HEK293 (cell line): Measurements from ENCODE around the gene ARHGEF26.

Source experiments
- TF ChIP-seq, protein P1 (sequence below): fragments of 450-650 bp; formaldehyde crosslinking; IDR thresholded peaks from 2 replicates; pipeline ENCODE4 v1.5.1; 2016; ENCODE audit warnings: missing biosample characterization, missing genetic modification characterization
- TF ChIP-seq, protein P2 (sequence below): fragments of 450-650 bp; formaldehyde crosslinking; IDR thresholded peaks from 2 replicates; pipeline ENCODE4 v1.5.1; 2016; ENCODE audit warnings: missing biosample characterization, missing genetic modification characterization
- TF ChIP-seq, protein P3 (sequence below): fragments of 450-650 bp; formaldehyde crosslinking; IDR thresholded peaks from 2 replicates; pipeline ENCODE4 v1.5.1; 2017; ENCODE audit warnings: missing biosample characterization, missing genetic modification characterization

DNA sequence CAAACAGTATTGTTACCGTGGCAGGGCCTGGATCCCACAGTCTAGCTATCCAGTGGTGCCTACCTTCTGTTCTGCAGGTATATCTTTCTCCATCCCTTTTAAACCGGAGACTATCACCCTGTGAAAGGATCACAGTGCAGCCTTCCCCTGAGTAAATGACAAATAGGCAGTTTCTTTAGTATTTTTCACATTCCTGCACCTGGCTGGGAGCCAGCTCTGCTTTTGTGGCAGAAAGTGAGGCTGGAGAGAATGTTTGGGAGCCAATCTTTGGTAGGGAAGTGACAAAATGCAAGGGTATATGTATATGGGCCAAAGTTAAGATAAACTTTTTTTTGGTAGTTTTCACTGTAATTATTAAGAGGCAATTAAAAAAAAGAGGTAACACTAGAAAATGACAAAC lies 54.8 kb downstream of the ARHGEF26 start:
- TF ChIP-seq, protein P1, sequence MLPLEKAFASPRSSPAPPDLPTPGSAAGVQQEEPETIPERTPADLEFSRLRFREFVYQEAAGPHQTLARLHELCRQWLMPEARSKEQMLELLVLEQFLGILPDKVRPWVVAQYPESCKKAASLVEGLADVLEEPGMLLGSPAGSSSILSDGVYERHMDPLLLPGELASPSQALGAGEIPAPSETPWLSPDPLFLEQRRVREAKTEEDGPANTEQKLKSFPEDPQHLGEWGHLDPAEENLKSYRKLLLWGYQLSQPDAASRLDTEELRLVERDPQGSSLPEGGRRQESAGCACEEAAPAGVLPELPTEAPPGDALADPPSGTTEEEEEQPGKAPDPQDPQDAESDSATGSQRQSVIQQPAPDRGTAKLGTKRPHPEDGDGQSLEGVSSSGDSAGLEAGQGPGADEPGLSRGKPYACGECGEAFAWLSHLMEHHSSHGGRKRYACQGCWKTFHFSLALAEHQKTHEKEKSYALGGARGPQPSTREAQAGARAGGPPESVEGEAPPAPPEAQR (tag by site-specific recombination): no peak
- TF ChIP-seq, protein P2, sequence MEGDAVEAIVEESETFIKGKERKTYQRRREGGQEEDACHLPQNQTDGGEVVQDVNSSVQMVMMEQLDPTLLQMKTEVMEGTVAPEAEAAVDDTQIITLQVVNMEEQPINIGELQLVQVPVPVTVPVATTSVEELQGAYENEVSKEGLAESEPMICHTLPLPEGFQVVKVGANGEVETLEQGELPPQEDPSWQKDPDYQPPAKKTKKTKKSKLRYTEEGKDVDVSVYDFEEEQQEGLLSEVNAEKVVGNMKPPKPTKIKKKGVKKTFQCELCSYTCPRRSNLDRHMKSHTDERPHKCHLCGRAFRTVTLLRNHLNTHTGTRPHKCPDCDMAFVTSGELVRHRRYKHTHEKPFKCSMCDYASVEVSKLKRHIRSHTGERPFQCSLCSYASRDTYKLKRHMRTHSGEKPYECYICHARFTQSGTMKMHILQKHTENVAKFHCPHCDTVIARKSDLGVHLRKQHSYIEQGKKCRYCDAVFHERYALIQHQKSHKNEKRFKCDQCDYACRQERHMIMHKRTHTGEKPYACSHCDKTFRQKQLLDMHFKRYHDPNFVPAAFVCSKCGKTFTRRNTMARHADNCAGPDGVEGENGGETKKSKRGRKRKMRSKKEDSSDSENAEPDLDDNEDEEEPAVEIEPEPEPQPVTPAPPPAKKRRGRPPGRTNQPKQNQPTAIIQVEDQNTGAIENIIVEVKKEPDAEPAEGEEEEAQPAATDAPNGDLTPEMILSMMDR (tag by site-specific recombination): no peak
- TF ChIP-seq, protein P3, sequence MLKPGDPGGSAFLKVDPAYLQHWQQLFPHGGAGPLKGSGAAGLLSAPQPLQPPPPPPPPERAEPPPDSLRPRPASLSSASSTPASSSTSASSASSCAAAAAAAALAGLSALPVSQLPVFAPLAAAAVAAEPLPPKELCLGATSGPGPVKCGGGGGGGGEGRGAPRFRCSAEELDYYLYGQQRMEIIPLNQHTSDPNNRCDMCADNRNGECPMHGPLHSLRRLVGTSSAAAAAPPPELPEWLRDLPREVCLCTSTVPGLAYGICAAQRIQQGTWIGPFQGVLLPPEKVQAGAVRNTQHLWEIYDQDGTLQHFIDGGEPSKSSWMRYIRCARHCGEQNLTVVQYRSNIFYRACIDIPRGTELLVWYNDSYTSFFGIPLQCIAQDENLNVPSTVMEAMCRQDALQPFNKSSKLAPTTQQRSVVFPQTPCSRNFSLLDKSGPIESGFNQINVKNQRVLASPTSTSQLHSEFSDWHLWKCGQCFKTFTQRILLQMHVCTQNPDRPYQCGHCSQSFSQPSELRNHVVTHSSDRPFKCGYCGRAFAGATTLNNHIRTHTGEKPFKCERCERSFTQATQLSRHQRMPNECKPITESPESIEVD: no peak
